Raji (cell line): ENCODE measurements around the gene LAMB1.

Experiments used
- POLR2A ChIP-seq: IDR thresholded peaks from 2 replicates; pipeline ENCODE4 v1.6.1; 2011; ENCODE audit warnings: low read depth, low read length, control low read depth; ENCODE audit not compliant: insufficient read depth

The LAMB1 gene

GRCh38 chr7:107937531-107937930 lies 65.4 kb downstream of the LAMB1 start:
- no peak for TF ChIP-seq POLR2A

GRCh38 chr7:107936312-107936711 lies 66.6 kb downstream of the LAMB1 start:
- no peak for TF ChIP-seq POLR2A

GRCh38 chr7:107934991-107935770 lies 67.8 kb downstream of the LAMB1 start:
- TF ChIP-seq POLR2A: no peak

- TF ChIP-seq POLR2A: no peak
Measured at GRCh38 chr7:107933386-107934013, 69.5 kb downstream of the LAMB1 start.

- no peak for TF ChIP-seq POLR2A
Measured at GRCh38 chr7:107932805-107933204, 70.2 kb downstream of the LAMB1 start.

- TF ChIP-seq POLR2A: no peak
Measured at GRCh38 chr7:107931740-107932515, 71.0 kb downstream of the LAMB1 start.

GRCh38 chr7:107926481-107926880 lies 76.5 kb downstream of the LAMB1 start:
- no peak for TF ChIP-seq POLR2A

GRCh38 chr7:107924841-107925504 lies 78.0 kb downstream of the LAMB1 start:
- no peak for TF ChIP-seq POLR2A

- no peak for TF ChIP-seq POLR2A
Measured at GRCh38 chr7:107922886-107923285, 80.1 kb downstream of the LAMB1 start.

GRCh38 chr7:107920048-107920772 lies 82.8 kb downstream of the LAMB1 start:
- TF ChIP-seq POLR2A: no peak

- no peak for TF ChIP-seq POLR2A
Measured at GRCh38 chr7:107918948-107919347, 84.0 kb downstream of the LAMB1 start.

GRCh38 chr7:107917763-107918651 lies 85.0 kb downstream of the LAMB1 start:
- no peak for TF ChIP-seq POLR2A

- TF ChIP-seq POLR2A: no peak
Measured at GRCh38 chr7:107915541-107915940, 87.4 kb downstream of the LAMB1 start.

- no peak for TF ChIP-seq POLR2A
Measured at GRCh38 chr7:107914831-107915230, 88.1 kb downstream of the LAMB1 start.
